HEK293 (cell line): Measurements from ENCODE around the gene PGM2.
A peak's percentile ranks its signal among the peaks of the same experiment; 100 is the strongest.
"Not testable (repeated sequence)": the region's sequence is repeated elsewhere in the genome, so short reads cannot be mapped to it uniquely, and the experiment has no call there.

Experiments
- CTCF ChIA-PET: fragments of 350-600 bp; formaldehyde crosslinking; extraction: SDS; loops from one replicate; lab custom pipeline; 2021; ENCODE audit warnings: antibody characterized with exemption; lab: Yijun Ruan, JAX
- POLR2A ChIA-PET: fragments of 300-600 bp; formaldehyde crosslinking; extraction: SDS; loops from one replicate; lab custom pipeline; 2020; ENCODE audit warnings: antibody characterized with exemption, inconsistent platforms; lab: Yijun Ruan, JAX
- H3K27ac ChIP-seq: fragments of 200-500 bp; sonication (Bioruptor generic); 2 replicates; pipeline ENCODE4 v1.5.1; 2014; ENCODE audit warnings: low read depth, low read length, control low read depth, inconsistent platforms; ENCODE audit errors: extremely low read depth
- H3K36me3 ChIP-seq, 2 experiments: fragments of 200-500 bp in 1 of 2; sonication (Bioruptor generic) in 1 of 2; 1 replicate in 1 of 2; 2 replicates in 1 of 2; pipeline ENCODE4 v1.5.1; 2014 to 2017; ENCODE audit warnings: inconsistent platforms in 2 of 2, low read length in 2 of 2; ENCODE audit not compliant: control insufficient read depth in 2 of 2, insufficient read depth in 1 of 2
- H3K4me1 ChIP-seq: fragments of 200-500 bp; sonication (Bioruptor generic); 2 replicates; pipeline ENCODE4 v1.5.1; 2014; ENCODE audit warnings: mild to moderate bottlenecking, low read length, inconsistent platforms; ENCODE audit not compliant: control insufficient read depth, insufficient read depth
- H3K4me3 ChIP-seq: 2 replicates; pipeline ENCODE4 v1.5.1; 2011; ENCODE audit warnings: low read depth, mild to moderate bottlenecking, control low read depth, low read length, moderate library complexity
- H3K9me3 ChIP-seq: fragments of 200-500 bp; sonication (Bioruptor generic); 2 replicates; pipeline ENCODE4 v1.5.1; 2014; ENCODE audit warnings: low read depth, low read length, inconsistent platforms; ENCODE audit not compliant: control insufficient read depth, insufficient read depth
- KLF9 ChIP-seq: fragments of 450-650 bp; formaldehyde crosslinking; IDR thresholded peaks from 2 replicates; pipeline ENCODE4 v1.5.1; 2016; ENCODE audit warnings: missing biosample characterization, missing genetic modification characterization, low read depth
- MEIS1 ChIP-seq: sonication (generic); formaldehyde crosslinking; IDR thresholded peaks from 2 replicates; pipeline ENCODE4 v1.8.1; 2022; ENCODE audit warnings: missing genetic modification reagents, mild to moderate bottlenecking, borderline replicate concordance
- OVOL3 ChIP-seq: fragments of 450-650 bp; formaldehyde crosslinking; IDR thresholded peaks from 2 replicates; pipeline ENCODE4 v1.5.1; 2016; ENCODE audit warnings: missing biosample characterization, missing genetic modification characterization
- SP3 ChIP-seq: fragments of 450-650 bp; formaldehyde crosslinking; IDR thresholded peaks from 2 replicates; pipeline ENCODE4 v1.5.1; 2016; ENCODE audit warnings: missing biosample characterization, missing genetic modification characterization
- SP7 ChIP-seq: fragments of 450-650 bp; formaldehyde crosslinking; IDR thresholded peaks from 2 replicates; pipeline ENCODE4 v1.5.1; 2016; ENCODE audit warnings: missing biosample characterization, missing genetic modification characterization
- TCF7L2 ChIP-seq: IDR thresholded peaks from 2 replicates; pipeline ENCODE4 v1.6.1; 2011; ENCODE audit warnings: low read depth, mild to moderate bottlenecking, inconsistent platforms, low read length, moderate library complexity, borderline replicate concordance
- ZBTB21 ChIP-seq: fragments of 450-650 bp; formaldehyde crosslinking; IDR thresholded peaks from 2 replicates; pipeline ENCODE4 v1.5.1; 2017; ENCODE audit warnings: missing biosample characterization, missing genetic modification characterization
- ZBTB48 ChIP-seq: fragments of 450-650 bp; formaldehyde crosslinking; IDR thresholded peaks from 2 replicates; pipeline ENCODE4 v1.5.1; 2016; ENCODE audit warnings: missing biosample characterization, missing genetic modification characterization
- ZNF10 ChIP-seq: fragments of 450-650 bp; formaldehyde crosslinking; IDR thresholded peaks from 2 replicates; pipeline ENCODE4 v1.5.1; 2017; ENCODE audit warnings: missing biosample characterization, missing genetic modification characterization
- ZNF146 ChIP-seq: fragments of 450-650 bp; formaldehyde crosslinking; IDR thresholded peaks from 2 replicates; pipeline ENCODE4 v1.5.1; 2016; ENCODE audit warnings: missing biosample characterization, missing genetic modification characterization
- ZNF23 ChIP-seq: fragments of 450-650 bp; formaldehyde crosslinking; IDR thresholded peaks from 2 replicates; pipeline ENCODE4 v1.5.1; 2016; ENCODE audit warnings: missing biosample characterization, missing genetic modification characterization, borderline replicate concordance
- ZNF341 ChIP-seq: fragments of 450-650 bp; formaldehyde crosslinking; IDR thresholded peaks from 2 replicates; pipeline ENCODE4; 2016; ENCODE audit warnings: low read depth, missing biosample characterization, missing genetic modification characterization
- ZNF416 ChIP-seq: fragments of 450-650 bp; formaldehyde crosslinking; IDR thresholded peaks from 2 replicates; pipeline ENCODE4 v1.5.1; 2016; ENCODE audit warnings: missing biosample characterization, missing genetic modification characterization
- ZNF654 ChIP-seq: fragments of 450-650 bp; formaldehyde crosslinking; IDR thresholded peaks from 2 replicates; pipeline ENCODE4 v1.5.1; 2016; ENCODE audit warnings: low read depth, missing biosample characterization, missing genetic modification characterization
- ZSCAN23 ChIP-seq: fragments of 450-650 bp; formaldehyde crosslinking; IDR thresholded peaks from 2 replicates; pipeline ENCODE4 v1.5.1; 2016; ENCODE audit warnings: missing biosample characterization, missing genetic modification characterization
- TF ChIP-seq, protein P1 (sequence below): fragments of 450-650 bp; formaldehyde crosslinking; IDR thresholded peaks from 2 replicates; pipeline ENCODE4 v1.5.1; 2016; ENCODE audit warnings: missing biosample characterization, missing genetic modification characterization
- TF ChIP-seq, protein P2 (sequence below): fragments of 450-650 bp; formaldehyde crosslinking; conservative IDR thresholded peaks from 2 replicates; pipeline ENCODE4 v1.5.1; 2016; ENCODE audit warnings: low read depth, missing biosample characterization, missing genetic modification characterization

Gene PGM2

DNA sequence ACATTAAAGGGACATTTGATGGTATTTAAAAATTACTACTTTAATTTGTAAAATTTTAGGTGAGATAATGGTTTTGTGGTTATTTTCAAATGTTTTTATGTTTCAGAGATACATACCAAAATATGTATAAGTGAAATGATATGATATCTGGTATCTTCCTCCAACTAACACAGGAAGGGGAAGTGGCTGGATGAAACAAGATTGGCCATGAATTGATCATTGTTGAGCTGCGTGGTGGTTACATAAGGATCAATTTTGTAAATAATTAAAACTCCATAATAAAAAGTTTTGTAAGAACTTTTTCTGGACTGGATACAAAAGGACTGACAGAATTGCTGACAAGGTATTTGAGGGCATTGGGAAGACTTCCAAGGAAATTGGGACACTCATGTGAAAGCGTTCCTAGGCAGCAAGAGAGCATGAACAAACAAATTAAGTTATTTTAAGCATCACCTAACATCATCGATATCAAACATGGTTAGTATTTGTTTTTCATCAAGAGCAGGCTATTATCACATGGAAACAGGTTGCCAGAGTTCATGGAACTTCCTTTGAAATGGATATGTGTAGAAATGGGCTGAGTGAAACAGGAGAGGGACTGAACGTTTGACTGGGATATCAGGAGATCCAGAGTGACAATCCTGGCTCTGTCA lies 4.4 kb upstream of the PGM2 start (continued):
- TF ChIP-seq, protein P1, sequence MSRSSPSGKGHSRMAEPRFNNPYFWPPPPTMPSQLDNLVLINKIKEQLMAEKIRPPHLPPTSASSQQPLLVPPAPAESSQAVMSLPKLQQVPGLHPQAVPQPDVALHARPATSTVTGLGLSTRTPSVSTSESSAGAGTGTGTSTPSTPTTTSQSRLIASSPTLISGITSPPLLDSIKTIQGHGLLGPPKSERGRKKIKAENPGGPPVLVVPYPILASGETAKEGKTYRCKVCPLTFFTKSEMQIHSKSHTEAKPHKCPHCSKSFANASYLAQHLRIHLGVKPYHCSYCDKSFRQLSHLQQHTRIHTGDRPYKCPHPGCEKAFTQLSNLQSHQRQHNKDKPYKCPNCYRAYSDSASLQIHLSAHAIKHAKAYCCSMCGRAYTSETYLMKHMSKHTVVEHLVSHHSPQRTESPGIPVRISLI (tag by site-specific recombination): no peak

DNA sequence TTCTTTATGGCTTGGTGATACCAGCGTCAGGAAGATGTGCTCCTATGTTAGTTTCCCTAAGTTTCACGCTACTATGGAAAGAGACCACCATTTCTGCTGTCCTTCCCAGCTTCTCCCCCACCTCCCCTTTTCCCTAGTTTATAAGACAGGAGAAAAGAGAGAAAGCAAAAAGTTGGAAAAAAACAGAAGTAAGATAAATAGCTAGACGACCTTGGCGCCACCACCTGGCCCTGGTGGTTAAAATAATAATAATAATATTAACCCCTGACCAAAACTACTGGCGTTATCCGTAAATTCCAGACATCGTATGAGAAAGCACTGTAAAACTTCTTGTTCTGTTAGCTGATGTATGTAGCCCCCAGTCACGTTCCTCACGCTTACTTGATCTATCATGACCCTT lies 985 bp upstream of the PGM2 start:
- CTCF ChIA-PET: interaction anchor here (0.5 to 1.2 kb wide), 5 partner anchors 25 to 436 kb away, joined by 3 read pairs; no protein-coding TSS in a partner anchor
- not testable (repeated sequence) for H3K36me3 ChIP-seq, H3K4me1 ChIP-seq, H3K9me3 ChIP-seq
- Histone ChIP-seq H3K4me3 (peak overlapping the region; percentile 85), H3K27ac (peak overlapping the region; percentile 72; the same call in 1 of the 2 replicates)
- POLR2A ChIA-PET: interaction anchor here (0.7 to 2.0 kb wide), 2 partner anchors 139 to 184 kb away, joined by 4 to 6 read pairs; partner anchors contain the start of gene RELL1

DNA sequence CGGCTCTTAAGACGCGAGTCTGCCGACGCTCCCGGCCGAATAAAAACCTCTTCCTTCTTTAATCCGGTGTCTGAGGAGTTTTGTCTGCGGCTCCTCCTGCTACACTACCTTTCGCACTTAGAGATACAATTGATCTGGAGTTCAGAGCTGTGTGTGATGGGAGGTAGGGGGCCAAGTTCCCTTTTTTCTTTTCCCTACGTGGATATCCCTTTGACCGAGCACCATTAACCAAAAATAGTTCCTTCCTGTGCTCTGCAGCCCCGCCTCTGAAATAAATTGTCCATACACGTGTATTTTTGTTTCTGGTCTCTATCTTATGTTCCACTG lies 555 bp upstream of the PGM2 start:
- H3K36me3 ChIP-seq: peaks cover 0 to 11% of the 10 kb centered on the region in 2 experiments; a peak in 1 of 3 replicates
- ChIA-PET CTCF (interaction anchor here (0.5 to 1.2 kb wide), 6 partner anchors 24 to 437 kb away, joined by 3 to 4 read pairs (median 3); no protein-coding TSS in a partner anchor), POLR2A (interaction anchor here (0.6 to 2.0 kb wide), 5 partner anchors 14 to 210 kb away, joined by 3 to 10 read pairs (median 4); partner anchors contain the start of genes RELL1 and TBC1D1)
- H3K27ac ChIP-seq: peak overlapping the region; percentile 72
- no peaks in the 10 kb centered on the region for H3K9me3 ChIP-seq
- TF ChIP-seq SP3 (tag by site-specific recombination) (no peak), TCF7L2 (no peak), ZNF341 (tag by site-specific recombination) (no peak), ZSCAN23 (no peak), ZNF23 (no peak), ZBTB48 (tag by site-specific recombination) (peak; percentile 83; the same call in 1 of the 2 replicates), ZNF146 (tag by site-specific recombination) (no peak), OVOL3 (no peak), ZNF654 (tag by site-specific recombination) (no peak), MEIS1 (no peak), ZBTB21 (tag by site-specific recombination) (no peak), SP7 (tag by site-specific recombination) (no peak), KLF9 (no peak), ZNF10 (tag by site-specific recombination) (no peak), ZNF416 (tag by site-specific recombination) (no peak)
- TF ChIP-seq, protein P2, sequence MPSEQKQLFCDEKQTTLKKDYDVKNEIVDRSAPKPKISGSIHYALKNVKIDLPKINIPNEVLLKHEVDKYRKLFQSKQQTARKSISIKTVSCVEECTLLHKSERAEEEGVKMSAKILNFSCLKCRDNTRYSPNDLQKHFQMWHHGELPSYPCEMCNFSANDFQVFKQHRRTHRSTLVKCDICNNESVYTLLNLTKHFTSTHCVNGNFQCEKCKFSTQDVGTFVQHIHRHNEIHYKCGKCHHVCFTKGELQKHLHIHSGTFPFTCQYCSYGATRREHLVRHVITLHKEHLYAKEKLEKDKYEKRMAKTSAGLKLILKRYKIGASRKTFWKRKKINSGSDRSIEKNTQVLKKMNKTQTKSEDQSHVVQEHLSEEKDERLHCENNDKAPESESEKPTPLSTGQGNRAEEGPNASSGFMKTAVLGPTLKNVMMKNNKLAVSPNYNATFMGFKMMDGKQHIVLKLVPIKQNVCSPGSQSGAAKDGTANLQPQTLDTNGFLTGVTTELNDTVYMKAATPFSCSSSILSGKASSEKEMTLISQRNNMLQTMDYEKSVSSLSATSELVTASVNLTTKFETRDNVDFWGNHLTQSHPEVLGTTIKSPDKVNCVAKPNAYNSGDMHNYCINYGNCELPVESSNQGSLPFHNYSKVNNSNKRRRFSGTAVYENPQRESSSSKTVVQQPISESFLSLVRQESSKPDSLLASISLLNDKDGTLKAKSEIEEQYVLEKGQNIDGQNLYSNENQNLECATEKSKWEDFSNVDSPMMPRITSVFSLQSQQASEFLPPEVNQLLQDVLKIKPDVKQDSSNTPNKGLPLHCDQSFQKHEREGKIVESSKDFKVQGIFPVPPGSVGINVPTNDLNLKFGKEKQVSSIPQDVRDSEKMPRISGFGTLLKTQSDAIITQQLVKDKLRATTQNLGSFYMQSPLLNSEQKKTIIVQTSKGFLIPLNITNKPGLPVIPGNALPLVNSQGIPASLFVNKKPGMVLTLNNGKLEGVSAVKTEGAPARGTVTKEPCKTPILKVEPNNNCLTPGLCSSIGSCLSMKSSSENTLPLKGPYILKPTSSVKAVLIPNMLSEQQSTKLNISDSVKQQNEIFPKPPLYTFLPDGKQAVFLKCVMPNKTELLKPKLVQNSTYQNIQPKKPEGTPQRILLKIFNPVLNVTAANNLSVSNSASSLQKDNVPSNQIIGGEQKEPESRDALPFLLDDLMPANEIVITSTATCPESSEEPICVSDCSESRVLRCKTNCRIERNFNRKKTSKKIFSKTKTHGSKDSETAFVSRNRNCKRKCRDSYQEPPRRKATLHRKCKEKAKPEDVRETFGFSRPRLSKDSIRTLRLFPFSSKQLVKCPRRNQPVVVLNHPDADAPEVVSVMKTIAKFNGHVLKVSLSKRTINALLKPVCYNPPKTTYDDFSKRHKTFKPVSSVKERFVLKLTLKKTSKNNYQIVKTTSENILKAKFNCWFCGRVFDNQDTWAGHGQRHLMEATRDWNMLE (tag by site-specific recombination): no peak
- TF ChIP-seq, protein P1 (tag by site-specific recombination): peak; percentile 56
- peak overlapping the region; percentile 85 for H3K4me3 ChIP-seq
- H3K4me1 ChIP-seq: 0 out of 2 replicates have a peak, but pooled peaks cover 7% of the 10 kb centered on the region
